ENCODE measurements around the gene AATK.
"Not testable (repeated sequence)": the region's sequence is repeated elsewhere in the genome, so short reads cannot be mapped to it uniquely, and the experiment has no call there.

AATK gene

DNA sequence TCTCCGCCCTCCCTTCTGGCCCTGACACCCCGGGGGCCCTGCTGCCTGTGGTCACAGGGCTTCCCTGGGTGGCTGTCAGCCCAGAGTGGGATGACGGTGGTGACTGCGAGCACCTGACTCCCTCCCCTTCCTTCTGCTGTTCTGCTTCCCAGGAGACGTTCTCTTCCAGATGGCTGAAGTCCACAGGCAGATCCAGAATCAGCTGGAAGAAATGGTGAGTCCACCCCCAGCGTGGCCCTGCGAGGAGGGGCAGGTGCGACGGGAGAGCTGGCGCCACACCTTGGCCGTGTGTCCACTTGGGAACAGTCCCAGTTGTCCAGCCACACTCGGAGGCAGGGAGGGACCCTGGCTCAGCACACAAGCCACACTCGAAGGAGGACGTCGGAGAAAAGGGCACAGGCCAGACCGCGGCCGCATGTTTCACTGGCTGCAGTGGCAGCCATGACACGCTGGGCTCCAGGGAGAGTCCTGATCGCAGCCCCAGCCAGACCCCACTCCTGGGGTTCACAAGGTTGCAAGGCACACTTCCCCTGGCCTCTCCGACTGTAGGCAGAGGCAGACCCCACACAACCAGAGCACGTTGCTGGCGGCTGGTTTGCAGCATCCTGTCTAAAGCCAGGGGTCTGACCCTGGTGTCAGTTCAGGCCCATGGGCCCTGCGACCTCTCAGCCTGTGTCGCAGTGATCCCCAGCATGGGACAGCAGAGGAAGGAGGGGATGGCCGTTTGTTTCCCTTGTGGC lies 81.2 kb downstream of the AATK start:
- DNase-seq = no peak

DNA sequence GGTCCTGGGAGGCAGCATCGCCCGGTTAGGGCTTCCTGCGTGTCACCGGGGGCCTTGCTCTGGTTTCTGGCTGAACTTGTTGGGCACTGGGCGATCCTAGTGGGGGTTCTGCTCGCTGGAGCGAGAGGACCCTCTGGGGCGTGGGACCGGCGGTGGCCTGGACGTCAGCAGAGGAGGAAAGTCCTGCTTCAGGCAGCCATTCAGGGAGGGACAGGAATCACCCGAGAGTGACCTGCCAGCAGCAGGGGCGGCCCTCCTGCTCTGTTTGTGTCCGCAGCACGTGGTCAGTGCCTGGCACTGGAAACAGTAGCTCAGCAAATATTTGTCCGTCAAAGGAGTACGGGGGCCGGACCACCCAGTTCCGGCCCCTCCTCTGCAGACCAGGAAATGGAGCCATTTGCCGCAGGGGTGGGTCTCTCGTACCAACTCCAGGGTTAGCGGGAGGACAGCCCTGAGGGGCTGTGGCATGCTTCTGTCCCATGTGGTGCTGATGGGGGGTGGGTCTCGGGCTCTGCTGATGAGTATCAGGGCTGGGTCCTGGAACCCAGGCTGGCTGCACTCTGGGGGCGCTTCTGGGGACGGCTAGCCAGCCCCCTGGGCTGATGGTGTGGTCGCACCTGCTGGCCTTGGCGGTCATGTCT lies 82.8 kb downstream of the AATK start:
- no peak for DNase-seq

DNA sequence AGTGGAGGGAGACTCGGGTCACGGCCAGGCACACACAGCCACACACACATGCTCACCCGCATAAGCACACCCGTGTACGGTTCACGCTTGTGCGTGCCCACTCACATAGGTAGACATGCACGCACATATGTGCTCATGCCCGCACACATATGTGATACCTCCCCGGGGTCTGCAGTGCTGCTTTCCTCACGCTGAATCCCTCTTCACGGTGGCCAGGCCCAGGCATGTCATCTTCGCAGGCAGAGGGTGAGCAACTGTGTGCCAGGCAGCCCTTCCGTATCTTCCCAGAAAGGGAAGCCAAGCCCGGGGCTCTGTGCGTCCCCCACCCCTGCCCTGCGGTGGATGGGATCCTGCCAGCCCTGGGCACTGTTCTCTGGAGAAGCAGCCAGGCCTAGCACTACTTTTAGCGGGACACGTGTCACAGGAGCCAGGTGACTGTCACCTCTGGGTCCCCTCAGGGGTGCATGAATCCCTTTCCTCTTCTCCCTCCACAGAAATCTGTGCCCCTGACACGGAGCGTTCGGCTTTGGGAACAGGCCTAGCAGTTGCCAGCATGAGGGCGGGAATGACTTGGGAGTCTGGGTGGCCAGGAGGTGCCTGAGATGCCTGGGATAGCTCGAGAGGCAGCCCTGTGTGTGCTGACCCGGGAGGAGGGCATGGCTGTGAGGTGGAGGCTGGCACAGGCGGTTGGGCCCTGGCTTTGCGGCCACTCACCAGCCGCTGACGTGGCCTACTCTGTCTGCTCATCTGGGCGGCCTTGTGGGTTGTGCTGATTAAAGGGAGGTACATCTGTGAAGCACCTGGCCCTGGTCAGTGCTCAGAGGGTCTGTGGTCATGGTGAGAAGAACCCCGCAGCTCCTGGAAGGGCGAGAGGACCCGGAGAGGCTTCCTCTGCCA lies 83.6 kb downstream of the AATK start:
- no peak for DNase-seq

DNA sequence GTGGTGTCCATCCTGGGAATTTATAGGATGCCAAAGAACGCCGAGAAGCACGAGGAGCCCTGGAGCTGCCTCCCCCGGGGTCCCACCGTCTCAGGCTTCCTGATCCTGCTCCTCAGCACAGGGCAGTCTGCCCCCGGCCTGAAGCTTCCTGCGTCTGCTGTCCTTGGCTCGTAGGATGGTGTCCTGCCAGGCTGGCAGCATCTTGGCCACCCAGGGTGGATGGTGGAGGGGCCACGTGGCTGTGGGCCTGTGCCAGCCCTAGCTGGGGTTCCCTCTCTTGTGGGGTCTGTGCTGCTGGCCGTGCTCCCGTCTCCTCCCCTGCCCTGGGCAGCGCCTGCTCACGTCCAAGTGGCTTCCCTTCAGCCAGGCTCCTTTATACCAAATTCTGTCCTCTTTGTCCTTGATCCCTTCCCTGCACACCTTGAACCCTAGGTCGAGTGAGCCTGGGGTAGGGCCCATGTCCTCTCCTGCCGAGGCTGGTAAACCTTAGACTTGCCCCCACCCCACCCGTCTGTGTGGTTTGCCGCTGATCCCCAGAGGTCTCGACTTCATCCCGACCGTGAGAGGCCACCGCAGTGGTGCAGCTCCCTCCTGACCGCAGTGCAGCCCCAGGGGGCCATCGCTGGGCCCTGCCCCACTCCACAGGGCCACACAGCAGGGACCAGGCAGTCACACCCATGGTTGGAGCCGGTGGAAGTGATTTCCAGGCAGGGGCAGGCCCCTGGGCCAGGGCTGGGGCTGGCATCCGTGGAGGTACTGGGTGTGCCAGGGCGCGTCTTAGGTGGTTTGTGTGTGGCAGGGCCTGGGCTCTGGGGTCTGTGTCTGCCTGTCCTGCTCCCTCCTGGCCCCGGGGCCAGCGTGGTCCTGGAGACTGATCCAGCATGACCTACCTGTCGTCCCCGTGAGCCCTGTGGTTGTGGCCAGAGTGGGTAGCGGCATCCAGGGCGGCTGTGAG lies 84.5 kb downstream of the AATK start:
- no peak for DNase-seq

DNA sequence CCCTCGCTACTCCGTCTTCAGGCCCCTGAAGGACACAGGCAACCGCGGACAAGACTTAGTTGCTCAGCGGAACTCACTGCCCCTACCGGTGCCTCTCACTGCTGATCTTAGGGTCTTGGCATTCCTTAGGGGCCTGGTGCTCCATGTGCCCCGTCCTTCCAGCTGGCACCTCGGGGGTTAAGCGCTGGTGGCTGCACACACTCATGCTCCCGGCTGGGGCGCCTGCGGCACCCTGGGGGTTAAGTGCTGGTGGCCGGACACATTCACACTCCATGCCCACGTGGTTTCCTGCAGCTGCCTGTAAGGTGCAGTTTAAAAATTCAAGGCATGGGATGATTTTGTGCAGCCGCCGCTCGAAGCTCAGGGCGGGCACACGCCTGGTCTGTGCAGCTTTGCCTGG lies 86.0 kb downstream of the AATK start:
- no peak for DNase-seq

DNA sequence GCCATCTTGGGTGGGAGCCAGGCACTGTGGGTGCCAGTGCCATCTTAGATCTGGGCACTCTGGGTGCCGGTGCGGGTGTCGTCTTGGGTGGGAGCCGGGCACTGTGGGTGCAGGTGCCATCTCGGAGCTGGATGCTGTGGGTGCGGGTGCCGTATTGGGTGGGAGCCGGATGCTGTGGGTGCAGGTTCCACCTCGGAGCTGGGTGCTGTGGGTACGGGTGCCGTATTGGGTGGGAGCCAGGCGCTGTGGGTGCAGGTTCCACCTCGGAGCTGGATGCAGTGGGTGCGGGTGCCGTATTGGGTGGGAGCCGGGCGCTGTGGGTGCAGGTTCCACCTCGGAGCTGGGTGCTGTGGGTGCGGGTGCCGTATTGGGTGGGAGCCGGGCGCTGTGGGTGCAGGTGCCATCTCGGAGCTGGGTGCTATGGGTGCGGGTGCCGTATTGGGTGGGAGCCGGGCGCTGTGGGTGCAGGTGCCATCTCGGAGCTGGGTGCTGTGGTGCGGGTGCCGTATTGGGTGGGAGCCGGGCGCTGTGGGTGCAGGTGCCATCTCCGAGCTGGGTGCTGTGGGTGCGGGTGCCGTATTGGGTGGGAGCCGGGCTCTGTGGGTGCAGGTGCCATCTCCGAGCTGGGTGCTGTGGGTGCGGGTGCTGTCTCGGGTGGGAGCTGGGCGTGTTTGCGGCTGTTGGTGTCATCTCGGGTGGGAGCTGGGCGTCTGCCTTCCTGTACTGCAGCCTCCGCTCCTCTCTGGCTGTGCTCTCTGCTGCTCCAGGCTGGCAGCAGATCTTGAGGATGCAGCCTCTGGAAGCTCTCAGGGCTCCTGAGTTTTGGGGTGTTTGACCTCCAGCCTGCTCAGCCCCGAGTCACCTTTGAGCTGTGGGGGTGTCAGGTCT lies 87.8 kb downstream of the AATK start:
- DNase-seq = not testable (repeated sequence)

DNA sequence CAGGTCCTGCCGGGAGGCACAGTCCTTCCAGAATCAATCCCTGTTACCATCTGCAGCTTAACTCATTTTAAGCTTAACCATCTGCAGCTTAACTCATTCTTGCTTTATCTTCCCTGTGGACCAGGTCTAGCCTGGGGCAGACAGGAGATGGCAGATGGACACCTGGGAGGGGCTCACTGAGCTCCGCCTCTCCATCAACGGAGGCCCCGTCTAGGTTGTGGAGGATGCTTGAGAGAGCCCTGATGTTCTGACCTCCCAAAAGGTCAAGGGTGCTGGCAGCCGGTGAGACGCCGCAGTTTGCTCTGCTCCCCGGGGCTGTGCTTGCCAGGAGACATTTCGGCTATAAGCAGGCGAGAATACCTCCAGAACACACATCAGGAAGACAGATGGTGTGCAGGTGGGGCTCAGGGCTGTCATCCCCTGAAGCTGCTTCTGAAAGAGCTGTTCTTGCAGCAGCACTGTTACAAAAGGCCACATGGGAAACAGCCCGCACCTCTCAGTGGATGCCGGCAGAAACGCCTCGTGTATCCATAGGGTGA lies 89.8 kb downstream of the AATK start:
- no peak for DNase-seq

DNA sequence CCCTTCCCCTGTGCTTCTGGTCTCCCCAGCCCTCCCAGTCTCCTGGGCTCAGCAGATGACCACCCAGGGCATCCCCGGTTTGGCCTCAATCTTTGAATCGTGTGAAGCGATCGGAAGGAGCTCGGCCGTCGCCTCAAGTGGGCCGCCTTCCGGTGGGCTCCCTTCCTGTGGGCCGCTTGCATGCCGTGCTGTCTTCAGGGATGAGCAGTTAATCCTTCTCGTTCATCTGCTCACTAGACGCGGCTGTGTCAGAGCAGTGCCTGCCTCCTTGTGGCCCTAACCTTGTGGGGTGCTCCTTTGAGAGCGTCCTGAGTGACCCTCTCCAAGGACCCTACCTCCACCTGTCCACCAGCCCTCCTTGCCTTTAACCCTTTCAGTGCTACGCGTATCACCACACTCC lies 90.7 kb downstream of the AATK start:
- DNase-seq = no peak

DNA sequence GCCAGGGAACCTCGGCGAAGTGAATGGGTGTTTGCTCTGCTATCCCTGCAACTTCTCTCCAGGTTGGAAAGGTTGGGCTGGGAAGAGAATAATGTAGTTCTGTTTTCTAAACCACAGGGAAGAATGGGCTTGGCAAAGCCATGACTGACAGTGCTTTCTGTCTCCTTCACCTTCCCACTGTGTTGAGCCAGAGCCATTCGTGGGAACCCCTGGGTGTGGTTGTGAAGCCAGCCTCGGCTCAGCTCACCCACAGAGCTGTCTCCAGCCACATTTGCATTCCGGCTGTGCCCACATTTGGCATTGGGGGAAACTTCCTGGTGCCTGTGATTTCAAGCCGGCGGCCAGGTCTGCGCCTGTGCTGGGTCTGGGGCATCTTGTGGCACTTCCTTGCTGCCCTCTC lies 91.1 kb downstream of the AATK start:
- DNase-seq = no peak

DNA sequence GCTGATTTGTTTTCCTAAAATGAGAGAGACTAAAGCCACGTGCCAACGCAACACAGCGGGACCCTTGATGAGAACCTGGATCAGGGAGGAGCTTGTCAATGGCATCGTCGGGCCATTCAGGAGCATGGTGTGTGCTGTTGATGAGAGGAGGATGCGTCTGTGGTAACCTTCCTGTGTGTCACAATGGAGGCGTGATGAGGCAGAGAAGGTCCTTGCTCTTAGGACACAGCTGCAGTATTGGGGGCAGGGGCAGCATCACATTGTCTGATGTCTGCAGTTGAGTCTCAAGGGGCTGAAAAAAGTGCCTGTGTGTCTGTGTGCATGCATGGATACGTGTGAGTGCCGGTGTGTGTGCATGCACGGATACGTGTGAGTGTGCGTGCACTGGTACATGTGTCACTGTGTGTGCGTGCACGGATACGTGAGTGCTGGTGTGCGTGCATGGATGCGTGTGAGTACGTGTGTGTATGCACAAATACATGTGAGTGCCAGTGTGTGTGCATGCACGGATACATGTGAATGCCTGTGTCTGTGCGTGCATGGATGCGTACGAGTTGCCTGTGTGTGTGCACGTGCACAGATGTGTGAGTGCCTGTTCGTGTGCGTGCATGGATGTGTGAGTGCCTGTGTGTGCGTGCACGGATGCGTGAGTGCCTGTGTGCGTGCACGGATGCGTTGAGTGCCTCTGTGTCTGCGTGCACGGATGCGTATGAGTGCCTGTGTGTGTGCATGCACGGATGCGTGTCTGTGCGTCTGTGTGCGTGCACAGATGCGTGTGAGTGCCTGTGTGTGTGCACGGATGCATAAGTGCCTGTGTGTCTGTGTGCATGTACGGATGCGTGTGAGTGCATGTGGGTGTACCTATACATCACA lies 91.8 kb downstream of the AATK start:
- no peak for DNase-seq

DNA sequence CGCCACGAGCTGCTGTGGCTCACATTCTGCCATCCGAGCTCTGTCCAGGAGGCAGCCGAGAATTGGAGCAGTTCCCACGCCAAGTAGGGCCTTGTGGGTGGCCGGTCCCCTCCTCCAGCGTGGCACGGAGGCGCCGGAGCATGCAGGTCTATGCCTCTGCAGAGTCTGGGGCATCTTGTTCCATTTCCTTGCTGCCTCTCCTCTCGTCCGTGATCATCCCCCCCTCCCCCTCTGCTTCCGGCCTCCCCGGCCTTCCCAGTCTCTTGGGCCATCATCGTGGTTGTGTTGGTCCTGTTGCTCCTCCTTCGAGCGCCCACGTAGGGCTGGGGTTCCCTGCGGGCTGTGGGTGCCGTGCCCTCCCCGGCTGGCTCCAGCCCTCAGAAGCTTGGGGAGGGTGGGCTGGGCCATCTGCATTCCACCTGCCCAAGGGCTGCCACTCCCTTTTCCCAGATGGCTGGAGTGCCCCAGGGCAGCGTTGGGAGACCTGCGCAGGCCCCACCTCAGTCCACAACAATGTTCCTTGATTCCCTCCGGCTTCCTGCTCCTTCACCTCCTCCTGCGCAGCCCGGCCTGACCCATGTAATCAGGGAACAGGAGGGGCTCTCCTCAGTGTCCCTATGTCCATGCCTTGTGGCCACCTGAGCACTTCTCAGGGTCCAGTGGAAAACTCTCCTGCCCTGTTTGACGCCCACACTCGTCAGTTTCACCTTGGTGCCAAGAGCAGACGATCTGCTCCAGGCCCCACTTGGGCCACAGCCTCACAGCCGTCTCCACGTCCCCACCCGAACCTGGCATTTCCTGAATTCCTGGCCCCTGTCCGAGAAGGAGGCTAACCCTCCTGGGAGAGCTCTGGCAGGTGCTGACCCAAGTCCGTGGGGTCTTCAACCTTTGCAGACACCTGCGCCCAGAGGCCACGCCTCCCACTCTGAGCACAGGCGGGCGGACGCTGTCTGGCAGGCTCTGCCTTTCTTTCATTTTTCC lies 94.0 kb downstream of the AATK start:
- no peak for DNase-seq

DNA sequence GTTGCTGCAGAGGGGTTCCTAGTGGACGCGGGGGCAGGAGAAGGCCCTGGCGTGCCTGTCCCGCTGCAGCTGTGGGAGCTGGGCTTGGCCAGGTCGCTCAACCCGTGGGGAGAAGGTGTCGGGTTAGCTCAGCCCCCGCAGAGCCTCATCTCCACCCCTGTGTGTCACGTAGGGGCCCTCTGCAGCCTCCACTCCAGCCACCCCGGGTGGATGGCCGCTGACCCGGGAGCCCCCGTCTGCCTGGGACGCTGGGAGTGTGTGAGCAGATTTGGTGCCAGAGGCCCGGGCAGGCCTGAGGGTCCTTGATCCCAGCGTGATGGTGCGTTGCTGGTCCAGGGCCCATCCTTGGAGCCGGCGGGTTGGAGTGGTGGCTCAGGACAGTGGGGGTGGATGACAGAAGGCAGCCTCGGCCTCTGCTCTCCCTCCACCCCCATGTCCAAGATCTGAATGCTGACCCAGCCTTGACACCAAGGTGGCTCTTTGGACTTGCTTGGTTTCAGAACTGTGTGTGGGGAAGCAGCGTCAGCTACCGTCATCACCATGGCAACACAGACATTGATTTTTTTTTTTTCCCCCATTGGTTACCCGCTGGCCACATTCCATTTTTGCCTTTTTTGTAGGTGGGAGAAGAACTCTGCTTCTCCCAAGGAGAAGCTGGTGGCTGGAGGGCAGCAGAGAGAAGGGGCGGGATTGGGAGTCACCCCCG lies 95.3 kb downstream of the AATK start:
- DNase-seq = no peak

DNA sequence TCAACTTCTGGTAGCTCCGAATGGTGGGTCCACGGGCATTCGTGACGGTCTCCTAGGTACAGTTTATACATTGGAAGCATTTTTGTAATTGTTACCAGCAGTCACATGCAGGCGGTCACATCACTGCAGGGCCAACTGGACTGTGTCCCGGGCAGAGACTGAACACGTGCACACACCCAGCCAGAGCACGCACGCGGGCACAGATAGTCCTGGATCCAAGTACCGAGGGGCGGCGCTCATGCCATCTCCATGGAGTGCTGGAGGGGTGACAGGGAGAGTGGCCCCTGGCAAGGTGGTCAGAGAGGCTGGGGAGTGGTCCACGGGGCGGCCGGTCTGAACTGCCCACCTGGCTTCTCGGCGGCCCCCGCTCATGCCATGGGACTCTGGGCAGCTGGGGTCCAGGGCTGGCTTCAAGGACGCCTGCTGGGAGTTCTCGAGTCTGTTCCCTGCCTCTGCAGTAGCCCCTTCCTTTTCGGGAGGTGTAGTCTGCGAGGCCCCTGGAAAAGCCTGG lies 96.8 kb downstream of the AATK start:
- DNase-seq = no peak

DNA sequence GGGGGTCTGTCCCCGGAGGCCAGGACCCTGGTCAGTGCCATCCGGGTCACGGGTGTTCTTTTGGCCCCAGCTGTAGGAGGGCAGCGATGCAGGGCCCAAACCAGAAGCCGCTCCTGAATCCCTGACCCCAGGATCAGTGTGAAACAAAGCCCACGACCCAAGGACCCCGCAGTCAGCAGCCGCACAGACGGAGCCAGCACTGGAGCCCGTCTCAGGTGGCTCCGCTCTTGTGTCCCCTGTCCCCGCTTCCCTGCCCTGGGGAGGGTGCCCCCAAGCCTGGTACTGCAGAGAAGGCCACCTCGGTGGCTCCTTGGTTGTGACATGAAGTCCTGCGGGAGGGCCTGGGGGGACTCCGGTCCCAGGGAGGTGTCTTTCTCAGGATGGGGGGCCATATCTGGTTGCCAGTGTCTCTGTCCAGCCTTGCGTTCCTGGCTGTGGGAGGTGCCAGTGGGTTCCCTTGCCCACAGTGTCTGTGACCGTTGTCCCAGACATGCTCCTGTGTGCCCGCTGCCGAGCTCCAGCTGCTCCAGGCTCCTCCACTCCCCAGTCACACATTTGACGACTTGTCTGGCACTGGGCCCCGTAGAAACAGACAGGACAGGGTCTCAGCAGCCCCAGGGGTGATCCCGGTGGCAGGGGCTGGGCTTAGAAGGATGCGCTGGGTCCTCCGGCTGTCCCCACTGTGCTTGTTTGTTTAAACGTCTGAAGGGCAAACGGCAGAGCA lies 97.4 kb downstream of the AATK start:
- no peak for DNase-seq

DNA sequence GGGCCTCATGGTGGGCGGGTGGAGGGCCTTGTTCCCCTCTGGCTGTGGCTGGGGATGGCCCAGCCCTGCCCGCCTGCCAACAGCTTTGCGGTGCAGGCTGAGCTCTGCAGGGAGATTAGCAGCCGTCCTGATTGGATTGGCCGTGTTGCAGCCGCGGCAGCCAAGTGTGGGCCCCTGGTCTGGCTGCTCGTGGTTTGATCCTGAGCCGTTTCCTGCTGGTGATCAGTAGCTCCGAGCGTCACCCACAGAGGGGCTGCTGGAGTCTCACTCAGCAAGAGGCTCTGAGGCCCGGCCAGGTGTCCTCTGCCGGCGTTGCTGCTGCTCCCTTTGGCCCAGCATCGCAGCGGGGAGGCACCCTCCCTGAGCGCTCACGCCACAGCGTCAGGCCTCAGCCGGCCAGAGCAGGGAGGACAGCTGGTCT lies 98.6 kb downstream of the AATK start:
- no peak for DNase-seq
